ENCODE data around the gene SPECC1L. TPM values are rescaled to one million over a fixed set of nuclear protein-coding genes. Genes with fewer than 3 reads are reported as not detected.

SPECC1L gene
- total RNA-seq, 1 experiment from 2014 or later = 39.9 TPM

DNA sequence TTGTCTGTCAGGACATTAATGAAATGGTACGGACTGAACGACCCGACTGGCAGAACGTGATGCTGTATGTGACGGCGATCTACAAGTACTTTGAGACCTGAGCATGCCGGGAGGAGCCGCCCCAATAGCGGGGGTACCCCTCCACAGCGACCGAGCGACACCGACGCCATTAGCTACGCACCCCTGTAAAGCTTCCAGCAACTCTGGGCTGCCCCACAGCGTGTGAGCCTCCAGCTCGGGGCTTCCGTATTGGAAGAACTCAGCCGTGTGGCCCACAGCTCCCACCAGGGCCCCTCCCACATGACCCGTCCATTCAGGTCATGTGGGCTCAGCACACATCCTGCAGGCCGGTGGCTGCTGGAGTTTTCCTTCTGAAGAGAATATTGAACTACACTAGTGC, 143.9 kb downstream of the SPECC1L start:
- no peak for DNase-seq (ENCODE audit: low read depth)

DNA sequence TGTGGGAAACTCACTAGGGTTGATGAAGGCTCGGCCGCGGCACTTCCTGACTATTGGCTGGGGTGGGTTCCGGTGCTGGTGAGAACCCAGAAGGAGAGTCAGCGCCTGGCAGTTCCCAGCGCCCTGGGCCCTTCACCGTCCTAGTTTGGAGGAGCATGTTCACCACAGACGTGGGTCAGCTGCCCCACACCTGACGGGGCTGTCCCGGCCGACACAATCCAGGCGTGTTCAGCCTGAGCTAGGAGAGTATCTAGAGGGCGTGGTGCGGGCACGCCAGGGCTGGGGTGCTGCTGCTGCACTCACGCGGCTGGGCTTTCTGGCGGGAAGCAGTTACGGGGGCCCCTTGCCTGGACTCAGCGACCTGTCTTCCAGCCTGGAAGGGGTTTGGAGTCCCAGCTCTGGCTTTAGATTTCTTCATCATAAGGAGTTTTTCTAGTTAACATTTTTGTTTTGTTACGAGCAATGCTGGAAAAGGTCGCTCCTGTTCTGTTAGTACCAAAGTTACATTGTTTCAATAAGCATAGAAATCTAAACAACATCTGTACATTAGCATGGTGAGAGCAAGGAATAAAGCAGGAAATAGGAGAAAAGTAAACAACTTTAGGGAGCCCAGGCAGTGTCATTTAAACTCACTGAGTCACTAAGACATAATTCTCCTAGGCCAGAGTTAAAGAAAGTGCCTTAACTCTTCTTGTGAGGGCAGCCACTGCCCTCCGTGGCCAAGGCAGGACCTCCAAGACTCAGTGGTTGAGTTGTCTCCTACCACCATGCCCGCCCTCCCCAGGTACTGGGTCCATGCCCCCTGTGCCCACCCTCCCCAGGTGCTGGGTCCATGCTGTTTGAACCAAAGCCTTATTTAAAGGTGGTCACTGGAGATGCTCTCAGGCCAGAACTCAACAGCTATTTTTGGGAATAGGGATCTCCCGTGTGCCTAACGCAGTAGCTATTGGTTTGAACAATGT, 144.6 kb downstream of the SPECC1L start:
- no peak for DNase-seq (ENCODE audit: low read depth)

DNA sequence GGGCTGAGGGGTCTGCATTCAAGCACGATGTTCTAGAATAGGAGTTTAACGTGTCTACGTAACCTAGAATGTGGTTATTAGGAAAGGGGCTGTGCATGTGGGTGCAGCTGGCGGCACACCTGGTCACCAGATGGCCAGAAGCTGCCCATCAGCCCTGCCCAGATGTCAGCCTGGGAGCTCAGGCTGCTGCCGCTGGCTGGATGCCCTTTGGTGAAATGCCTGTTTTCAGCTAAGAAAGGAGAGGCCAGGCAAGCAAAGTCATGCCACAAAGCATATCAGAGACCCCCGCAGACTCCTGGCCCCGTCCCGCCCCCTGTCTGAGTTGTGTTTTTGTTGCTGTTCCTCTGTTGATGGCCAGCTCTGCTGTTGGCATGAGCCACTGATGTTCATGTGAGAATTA, 145.5 kb downstream of the SPECC1L start:
- no peak for DNase-seq (ENCODE audit: low read depth)

DNA sequence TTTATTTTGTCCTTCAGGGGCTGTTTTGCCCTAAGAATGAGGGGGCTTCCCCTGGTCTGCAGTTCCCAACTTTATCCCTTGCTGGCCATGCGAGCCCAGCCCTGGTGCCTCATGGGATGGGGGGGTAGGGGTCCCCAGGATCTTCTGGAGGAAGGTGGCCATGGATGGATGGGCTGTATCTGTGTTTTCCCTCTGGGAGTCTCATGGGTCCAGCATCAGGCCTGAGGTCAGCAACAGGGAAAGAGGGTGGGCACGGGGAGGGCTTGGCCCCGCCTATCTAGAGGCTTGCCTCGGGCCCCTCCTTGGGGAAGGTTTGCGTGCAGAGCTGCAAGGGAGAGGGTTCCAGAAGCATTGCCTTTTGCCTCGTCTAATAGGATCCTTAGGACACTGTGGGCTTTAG, 146.0 kb downstream of the SPECC1L start:
- no peak for DNase-seq (ENCODE audit: low read depth)

DNA sequence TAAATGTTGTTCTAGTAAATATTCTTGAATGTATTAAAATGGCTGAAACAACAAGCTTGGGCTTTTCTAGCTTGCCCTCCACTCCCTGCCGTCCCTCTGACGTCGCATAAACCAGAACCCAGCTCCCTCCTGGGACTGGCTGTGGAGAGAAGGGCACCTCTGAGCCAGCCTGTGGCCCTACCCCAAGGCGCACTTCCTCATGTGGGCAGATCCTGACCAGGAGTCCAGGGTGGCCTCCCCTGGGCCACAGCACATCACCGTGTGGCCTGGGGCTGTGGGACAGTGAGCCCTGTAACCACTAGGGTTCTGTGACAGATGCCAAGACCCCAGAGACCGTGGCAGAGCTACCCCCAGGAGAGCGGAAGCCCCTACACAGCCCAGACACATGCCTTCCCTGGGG, 146.6 kb downstream of the SPECC1L start:
- no peak for DNase-seq (ENCODE audit: low read depth)

DNA sequence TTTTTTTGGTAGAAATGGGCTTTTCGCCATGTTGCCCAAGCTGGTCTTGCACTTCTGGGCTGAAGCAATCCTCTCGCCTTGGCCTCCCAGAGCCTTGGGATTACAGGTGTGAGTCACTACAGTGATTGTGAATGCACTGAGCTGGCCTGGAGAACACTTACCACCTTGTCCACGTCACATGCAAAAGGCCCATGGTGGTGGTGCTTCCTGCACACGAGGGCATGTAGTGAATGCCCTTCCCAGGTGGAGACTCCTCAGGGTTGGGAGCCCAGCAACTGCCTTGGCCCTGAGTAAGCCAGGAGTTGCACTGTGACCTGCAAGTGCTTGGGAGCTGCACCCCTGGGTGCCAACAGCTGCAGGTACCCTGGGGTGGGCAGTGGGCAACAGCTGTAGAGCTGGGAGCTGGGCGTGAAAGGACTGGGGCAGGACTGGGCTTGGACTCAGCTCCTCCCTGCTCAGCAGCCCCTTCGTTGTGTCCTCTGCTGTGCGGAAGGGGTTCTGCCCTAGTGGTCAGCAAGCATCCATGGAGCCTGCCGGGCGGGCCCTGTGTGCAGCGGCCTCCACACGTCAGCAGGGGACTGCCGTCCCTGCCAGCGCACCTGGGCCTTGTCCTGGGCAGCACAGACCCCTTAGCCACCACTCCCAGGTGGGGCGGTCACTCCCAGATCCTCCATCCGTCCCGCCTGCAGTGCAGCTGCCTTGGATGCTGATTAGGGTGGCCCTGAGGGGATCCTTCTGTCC, 147.4 kb downstream of the SPECC1L start:
- DNase-seq (ENCODE audit: low read depth) = no peak

DNA sequence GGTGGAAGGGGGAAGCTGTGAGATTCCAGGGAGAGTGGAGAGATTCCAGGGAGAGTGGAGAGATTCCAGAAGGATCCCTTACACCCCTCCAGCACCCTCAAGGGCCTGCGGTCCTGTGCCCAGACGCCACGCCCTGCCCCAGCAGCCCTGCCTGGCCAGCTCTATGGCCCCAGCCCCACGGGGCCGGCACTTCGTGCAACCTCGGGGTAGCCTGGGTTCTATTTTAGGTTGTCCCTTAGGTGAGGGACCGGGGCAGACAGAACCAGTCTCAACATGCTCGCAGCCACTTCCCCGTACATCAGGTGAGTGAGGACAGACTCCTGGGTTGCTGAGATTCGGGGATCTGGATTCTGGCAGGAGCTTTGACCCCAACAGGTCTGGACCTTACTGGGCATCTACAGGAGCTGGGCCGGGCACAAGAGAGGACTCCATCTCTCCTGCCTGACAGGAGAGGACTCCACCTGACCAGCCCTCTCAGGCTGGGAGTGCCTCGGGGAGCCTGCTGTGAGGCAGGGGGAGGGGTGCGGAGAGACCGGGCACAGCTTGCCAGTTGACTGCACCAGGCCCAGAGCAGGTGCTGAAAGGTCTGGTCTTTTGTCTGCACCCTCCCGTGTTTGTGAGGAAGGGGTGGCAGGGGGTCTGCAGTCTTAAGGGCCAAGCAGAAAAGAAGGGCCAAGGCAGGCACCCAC, 148.3 kb downstream of the SPECC1L start:
- DNase-seq (ENCODE audit: low read depth) = no peak

DNA sequence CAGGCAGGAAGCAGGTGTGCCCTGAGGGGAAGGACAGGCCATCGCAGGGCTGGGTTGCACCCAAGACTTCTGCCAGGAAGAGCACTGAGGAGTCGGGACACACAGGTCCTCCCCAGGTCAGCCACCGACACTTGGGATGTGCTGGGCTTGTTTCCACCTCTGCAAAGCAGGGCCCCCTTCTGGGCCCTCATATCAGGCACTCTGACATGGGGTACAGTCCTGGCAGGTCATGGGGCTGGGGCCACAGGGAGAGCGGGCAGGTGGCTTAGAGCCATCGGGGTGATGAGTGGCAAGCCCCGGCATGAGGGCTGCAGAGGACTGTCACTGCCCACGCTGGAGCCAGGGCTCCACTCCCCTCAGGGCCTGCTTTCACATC, 148.8 kb downstream of the SPECC1L start:
- no peak for DNase-seq (ENCODE audit: low read depth)

DNA sequence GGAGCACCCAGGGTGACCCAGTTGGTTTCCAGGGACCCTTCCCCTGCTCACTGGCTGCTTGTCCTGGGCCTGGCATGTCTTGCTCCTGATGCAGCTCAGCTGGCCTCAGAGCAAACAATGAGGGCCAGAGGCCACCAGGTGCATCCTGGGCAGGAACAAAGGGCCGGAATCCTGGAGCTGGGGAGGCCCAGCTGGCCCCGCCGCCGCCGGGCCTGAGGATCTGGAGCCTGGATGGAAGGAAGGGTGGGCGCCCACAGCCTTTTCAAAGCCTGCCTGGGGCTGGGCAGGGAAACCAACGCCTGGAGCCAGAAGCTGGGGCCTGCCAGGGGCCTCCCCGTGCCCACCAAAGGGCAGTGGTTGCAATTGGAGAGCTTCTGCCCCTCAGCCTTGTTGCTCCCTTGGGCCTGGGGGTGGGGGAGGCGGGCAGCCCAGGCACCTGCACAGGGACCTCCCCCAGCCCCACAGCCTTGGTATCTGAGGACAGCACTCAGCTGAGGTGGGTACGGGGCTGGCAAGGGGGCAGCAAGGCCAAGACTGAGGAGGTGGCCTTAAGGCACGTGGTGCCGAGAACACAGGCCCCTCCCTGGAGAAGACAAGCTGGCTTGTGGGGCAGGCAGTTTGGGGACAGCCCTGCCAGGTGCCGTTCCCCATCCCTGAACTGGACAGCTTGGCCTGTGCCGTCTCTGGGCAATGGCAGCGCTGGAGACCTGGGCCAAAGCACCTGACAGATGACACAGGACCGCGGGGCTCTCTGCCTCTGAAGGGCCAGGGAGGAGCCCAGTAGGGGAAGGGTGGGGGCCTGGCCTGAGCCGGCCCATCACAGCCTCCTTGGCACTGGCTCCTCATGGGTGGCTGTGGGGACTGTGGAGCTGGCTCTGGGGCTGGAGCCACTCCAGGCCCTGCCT, 149.7 kb downstream of the SPECC1L start:
- no peak for DNase-seq (ENCODE audit: low read depth)

DNA sequence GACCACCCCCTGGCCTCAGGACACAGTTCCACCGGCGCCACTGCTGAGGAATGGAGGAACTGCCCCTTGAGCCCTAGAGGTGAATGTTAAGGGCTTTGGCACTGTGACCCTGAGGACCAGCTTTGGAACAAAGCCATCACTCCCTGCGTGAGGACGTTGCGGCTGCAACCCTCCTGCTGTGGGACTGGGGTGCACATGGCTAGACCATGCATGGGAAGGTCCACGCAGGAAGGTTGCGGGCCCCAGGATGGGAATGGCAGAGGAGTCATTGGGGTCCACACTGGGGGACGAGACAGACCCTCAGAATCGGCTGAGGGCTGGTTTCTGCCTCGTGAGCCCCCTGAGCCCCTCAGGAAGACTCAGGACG, 150.3 kb downstream of the SPECC1L start:
- no peak for DNase-seq (ENCODE audit: low read depth)

DNA sequence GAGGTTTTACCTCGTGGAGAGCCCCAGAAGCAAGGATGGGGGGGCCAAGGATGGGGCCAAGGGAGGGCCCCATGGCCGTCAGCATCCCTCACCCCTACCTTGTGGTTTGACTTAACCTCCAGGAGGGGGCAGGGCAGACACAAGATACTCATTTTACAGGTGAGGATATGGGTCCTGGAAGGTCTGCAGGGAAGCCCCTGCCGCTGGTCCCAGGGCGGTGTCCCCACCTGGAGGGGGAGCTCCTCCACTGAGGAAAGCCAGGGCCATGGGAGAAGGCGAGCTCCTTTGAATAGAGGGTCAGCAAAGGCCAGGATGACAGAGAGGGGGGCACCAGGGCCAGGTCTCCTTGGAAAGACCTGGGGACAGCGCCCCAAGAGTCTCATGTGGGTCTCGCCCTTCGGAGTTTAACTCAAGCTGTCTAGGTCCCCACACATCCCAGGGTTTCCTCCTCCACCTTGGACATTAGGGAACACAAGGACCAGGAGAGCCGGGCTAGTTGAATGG, 150.8 kb downstream of the SPECC1L start:
- no peak for DNase-seq (ENCODE audit: low read depth)

DNA sequence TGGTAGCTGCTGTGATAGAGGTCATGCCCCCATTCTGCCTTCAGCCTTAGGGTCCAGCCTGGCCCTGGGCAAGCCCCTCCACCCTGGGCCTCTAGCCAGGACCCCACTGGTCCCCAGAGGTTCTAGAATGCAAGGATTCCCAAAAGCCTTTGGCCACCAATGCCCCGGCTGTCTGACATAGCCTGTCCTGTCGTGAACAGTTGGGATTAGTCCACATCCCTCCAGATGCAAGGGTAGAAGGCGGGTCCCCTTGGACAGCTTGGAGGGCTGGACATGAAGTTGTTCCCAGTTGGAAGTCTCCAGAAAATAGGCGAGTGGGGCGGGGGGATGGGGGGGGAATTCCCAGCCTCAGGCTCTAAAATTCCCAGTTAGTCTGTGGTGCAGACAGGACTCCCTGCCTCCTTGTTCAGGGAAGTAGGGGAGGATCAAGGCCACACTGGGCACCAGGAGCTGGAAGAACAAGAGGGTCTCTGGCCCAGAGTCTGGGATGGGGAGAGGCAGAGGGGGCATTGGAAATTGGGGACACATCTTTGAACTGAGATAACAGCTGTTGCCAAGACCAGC, 151.6 kb downstream of the SPECC1L start:
- no peak for DNase-seq (ENCODE audit: low read depth)

DNA sequence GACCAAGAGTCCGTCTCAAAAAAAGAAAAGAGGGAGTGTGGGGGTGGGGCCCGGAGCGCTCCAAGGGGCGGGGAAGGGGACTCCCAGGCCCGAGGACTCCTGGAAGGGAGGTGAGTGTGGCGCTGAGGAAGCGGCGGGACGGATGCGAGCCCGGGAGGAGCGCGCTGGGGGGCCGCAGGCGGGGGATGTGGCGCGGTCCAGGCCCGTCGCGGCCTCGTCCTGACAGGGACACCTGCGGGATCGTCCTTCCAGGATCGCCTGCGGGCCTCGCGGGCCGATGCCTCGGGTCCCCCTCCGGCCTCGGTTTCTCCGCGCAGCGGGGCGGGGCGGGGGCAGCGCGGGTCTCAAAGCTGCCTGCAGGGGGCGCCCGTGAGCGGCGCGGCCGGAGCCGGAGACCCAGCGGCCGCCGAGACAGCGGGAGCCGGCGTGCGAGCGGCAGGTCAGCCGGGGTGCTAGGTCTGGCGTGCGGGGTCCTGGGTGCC, 152.9 kb downstream of the SPECC1L start:
- no peak for DNase-seq (ENCODE audit: low read depth)

DNA sequence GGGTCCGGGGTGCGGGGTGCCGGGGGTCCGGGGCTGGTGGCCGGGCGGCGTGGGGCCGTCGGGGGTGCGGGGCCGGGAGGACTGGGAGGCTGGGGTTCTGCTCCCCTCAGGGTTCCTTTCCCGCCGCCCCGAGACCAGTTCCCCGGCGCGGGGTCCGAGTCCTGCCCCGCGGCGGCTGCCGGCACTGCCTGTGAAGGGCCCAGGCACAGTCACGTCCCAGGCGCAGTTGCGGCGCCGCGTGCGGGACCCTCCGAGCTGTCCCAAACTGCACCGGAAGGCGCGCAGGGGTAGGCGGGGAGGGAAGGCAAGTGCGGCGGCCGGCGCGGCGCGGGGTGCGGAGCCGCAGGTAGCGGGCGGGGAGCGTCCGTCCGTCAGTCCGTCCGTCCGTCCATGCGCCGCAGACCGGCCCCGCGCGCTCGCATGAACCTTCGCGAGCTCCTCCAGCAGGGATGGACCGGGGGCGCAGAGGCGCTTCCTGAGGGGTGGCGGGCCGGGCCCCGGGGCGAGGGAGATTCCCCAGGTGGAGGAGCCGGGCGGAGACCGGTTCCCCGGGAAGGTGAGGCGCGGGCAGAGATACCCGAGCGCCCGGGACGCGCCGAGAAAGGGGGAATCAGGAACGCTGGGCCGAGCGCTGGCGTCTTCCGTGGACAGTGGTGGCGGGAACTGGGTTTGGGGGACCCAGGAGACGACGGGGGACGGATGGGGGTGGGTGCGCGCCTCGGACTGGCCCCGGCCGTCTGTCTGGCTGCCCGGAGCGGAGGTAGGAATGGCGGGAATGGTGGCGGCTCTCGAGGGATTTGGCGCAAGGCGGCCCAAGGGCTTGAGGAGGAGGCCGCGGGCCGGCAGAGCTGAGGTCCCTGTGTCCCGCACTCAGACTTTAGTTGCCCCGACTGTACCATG, 153.6 kb downstream of the SPECC1L start:
- DNase-seq (ENCODE audit: low read depth) = no peak

DNA sequence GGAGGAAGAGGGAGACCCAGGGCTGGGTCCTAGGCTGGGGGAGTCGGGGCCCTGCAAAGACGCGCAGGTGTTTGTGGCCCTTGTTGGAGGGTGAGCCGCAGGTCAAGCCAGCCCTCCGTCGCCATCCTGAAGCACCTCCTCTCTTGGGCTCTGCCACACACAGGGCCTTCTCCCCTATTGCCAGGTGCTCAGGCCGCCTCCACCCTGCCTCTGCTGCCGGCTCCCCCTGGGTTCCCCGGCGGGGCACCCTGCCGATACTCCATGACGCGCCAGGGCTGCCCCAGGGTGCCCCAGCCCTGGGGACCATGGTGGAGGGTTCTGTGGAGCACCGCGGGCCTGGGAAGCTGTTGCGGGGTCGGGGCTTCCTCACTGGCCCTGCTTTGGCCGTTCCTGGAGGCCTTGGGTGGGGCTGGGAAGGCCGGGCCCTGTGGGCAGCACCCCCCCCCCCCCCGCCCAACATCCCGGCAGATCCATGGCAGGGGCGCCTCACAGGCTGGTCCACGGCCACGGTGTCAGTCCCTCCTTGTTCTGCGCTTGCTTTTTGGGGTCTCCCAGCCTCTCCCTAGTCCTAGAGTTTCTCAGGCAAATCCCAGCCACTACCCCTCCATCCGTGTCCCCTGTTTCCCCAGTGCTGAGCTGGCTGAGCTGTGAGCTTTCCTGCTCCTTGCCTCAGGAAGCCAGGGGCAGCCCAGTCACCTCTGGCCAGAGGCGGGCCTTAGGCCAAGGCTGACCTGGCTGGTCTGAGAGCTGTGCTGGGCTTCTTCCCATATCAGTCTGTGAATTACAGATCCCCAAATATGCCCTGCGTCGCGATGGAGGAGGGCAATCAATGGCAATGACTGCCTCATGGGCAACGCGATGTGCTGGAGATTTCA, 154.5 kb downstream of the SPECC1L start:
- no peak for DNase-seq (ENCODE audit: low read depth)

DNA sequence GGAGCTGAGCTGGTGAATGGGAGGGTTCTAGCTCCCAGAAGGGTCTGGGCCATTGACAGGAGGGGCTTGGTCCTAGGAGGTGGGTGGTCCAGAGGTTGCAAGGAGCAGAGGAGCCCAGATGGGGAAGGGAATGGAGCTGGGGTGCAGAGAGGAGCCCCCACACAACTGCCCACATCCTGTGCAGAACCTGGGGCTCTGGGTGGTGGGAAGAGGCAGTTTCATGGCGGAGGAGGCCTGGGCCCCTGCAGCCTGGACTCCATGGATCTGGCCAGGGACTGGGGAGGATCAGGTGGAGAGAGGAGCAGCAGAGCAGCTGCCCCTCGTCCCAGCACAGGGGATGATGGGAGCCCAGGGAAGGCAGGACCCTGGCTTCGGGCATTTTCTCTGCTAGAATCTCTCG, 155.8 kb downstream of the SPECC1L start:
- DNase-seq (ENCODE audit: low read depth) = no peak

DNA sequence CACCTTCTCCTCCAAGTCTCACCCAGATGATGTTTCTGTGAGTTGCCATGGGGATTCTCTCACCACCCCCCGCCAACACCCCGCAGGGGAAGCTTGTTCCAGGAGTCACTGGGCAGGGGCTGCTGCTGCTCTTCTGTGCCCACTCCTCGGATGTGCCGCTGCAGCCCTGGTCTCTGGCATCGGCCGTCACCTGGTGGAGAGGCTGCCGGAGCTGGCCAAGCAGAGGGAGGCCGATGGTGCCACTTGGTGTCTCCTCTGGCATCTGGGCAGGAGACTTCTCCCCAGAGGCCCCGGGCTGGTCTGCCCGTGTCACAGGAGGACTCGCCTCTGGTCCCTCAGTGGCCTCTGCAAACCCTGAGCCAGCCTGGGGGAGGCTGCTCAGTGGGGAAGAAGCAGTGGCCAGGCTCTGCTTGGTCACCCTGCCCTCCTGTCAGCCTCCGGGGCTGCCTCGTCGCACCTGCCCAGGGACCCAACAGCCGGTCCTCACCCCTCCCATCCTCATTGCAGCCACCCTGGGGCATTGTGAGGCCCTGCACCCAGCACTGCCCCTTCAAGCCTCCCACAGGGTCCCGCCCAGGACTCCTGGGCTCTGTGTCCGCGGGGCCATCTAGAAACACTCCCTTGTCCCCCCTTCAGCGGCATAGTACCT, 156.3 kb downstream of the SPECC1L start:
- no peak for DNase-seq (ENCODE audit: low read depth)

Measured in LHCN-M2 (cell line).